ENCODE results near the gene DTX1. TPM values are rescaled to one million over a fixed set of nuclear protein-coding genes. Genes with fewer than 3 reads are reported as not detected.

DTX1 gene
- total RNA-seq, 4 donors from 2014 or later, result 1.1 to 3.4 (median 1.7) TPM

DNA sequence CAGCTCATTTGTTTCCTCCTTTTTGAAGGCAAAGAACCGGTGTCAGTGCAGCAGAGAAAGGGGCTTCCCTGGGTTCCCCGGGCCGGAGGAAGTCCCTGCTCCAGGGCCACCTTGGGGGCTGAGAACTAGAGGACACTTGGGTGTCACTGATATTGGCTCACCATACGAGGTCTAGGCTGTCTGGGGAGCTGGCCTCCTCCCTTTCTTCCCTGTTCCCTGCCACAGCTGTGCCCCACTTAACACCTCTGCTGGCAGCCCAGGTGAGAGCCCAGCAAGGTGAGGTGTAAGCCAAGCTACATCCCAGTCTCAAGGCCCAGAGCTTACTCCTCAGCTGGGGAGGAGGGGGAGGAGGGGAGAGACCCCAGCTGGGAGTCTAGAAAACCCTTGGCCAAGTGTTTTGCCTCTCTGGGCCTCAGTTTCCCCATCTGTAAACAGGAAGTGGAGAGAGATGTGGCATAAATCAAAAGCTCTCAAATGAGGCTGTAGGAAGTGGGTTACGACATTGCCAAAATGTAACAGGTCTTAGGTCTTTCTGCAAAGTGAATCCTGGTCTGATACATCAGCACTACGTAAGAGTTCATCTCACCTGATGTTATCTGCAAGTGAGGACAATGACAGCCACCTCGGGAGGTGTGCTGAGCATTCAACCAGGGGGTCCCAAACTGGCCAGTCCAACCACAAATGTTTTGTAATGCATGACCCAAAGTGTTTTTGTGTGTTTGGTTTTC lies 53.5 kb downstream of the DTX1 start:
- Histone ChIP-seq H3K4me3 (no peak overlapping the region), H3K9me3 (no peaks in the 10 kb centered on the region), H3K27ac (no peak overlapping the region), H3K4me1 (no peaks in the 10 kb centered on the region), H3K27me3 (peaks cover 12% of the 10 kb centered on the region), H3K36me3 (no peaks in the 10 kb centered on the region)
- TF ChIP-seq POLR2AphosphoS5 (IDR thresholded peaks at IDR 0.05) (no peak), EP300 (IDR thresholded peaks at IDR 0.05) (no peak), POLR2A (IDR thresholded peaks at IDR 0.05) (no peak)
- TF ChIP-seq, protein P1, sequence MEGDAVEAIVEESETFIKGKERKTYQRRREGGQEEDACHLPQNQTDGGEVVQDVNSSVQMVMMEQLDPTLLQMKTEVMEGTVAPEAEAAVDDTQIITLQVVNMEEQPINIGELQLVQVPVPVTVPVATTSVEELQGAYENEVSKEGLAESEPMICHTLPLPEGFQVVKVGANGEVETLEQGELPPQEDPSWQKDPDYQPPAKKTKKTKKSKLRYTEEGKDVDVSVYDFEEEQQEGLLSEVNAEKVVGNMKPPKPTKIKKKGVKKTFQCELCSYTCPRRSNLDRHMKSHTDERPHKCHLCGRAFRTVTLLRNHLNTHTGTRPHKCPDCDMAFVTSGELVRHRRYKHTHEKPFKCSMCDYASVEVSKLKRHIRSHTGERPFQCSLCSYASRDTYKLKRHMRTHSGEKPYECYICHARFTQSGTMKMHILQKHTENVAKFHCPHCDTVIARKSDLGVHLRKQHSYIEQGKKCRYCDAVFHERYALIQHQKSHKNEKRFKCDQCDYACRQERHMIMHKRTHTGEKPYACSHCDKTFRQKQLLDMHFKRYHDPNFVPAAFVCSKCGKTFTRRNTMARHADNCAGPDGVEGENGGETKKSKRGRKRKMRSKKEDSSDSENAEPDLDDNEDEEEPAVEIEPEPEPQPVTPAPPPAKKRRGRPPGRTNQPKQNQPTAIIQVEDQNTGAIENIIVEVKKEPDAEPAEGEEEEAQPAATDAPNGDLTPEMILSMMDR (IDR thresholded peaks at IDR 0.05), result no peak
- DNase-seq (ENCODE audit: low spot score in 2 of 2), result no peak
- WGBS, result 57% methylated on average over 6 of the region's 7 CpGs

DNA sequence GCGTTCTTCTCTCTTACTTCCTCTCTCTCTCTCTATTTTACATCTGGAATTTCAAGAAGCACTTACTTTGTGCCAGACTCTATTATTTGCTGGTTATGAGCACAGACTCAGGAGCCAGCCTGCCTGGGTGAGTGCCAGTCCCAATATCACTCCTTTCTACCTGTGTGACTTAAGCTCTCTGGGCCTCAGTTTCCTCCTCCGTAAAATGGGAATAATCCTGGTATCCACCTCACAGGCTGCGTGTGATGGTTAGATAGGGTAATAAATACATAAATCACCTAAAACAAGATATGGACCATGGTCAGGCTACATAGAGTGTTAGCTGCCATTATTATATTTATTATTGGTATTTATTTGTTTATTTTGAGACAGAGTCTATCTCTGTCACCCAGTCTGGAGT lies 54.7 kb downstream of the DTX1 start:
- Histone ChIP-seq H3K4me1 (no peaks in the 10 kb centered on the region), H3K27me3 (peaks cover 12% of the 10 kb centered on the region), H3K27ac (no peak overlapping the region), H3K4me3 (no peak overlapping the region), H3K9me3 (no peaks in the 10 kb centered on the region), H3K36me3 (no peaks in the 10 kb centered on the region)
- WGBS, result 86% methylated on average over 3 of the region's 3 CpGs
- no peak for DNase-seq (ENCODE audit: low spot score in 2 of 2)
- TF ChIP-seq EP300 (IDR thresholded peaks at IDR 0.05) (no peak), POLR2AphosphoS5 (IDR thresholded peaks at IDR 0.05) (no peak), POLR2A (IDR thresholded peaks at IDR 0.05) (no peak)
- TF ChIP-seq, protein P1 (IDR thresholded peaks at IDR 0.05), result no peak

DNA sequence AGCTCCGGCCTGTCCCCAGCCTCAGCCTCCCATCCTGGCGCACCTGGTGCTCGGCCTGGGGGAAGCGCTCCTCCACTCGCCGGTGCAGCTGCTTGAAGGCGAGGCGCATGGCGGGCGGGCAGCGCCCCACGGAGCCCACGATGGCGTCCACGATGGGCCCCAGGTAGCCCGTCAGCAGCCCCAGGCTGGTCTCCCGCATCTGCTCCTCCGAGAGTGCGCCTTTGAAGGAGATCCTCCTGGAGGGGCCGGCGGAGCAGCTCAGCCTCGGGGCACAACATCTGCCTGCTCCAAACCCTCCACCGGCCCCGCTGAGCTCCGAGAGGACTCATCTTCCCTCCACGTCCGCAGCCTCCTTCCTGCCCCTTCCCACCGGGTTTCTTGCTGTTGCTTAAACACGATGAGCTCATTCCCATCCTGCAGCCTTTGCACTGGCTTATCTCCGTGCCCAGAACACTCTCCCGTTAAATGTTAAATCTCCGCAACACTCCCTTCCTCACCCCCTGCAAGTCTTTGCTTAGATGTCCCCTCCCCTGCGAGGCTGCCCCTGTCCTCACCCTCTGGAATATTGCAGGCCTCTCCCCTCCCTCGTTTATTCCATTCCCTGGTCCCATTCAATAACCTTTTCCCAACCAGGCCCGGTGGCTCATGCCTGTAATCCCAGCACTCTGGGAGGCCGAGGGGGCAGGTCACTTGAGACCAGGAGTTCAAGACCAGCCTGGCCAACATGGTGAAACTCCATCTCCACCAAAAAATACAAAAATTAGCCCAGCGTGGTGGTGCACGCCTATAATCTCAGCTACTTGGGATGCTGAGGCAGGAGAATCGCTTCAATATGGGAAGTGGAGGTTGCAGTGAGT lies 55.7 kb downstream of the DTX1 start:
- H3K4me1 ChIP-seq, result no peaks in the 10 kb centered on the region
- H3K27me3 ChIP-seq, result peaks cover 12% of the 10 kb centered on the region
- DNase-seq (ENCODE audit: low spot score in 2 of 2), result no peak
- no peak for TF ChIP-seq EP300 (IDR thresholded peaks at IDR 0.05)
- no peak for TF ChIP-seq POLR2AphosphoS5 (IDR thresholded peaks at IDR 0.05)
- TF ChIP-seq, protein P1 (IDR thresholded peaks at IDR 0.05), result no peak
- TF ChIP-seq POLR2A (IDR thresholded peaks at IDR 0.05), result no peak
- H3K27ac ChIP-seq, result no peak overlapping the region
- WGBS, result 59% methylated on average over 39 of the region's 39 CpGs
- H3K9me3 ChIP-seq, result no peaks in the 10 kb centered on the region
- no peaks in the 10 kb centered on the region for H3K36me3 ChIP-seq
- no peak overlapping the region for H3K4me3 ChIP-seq

DNA sequence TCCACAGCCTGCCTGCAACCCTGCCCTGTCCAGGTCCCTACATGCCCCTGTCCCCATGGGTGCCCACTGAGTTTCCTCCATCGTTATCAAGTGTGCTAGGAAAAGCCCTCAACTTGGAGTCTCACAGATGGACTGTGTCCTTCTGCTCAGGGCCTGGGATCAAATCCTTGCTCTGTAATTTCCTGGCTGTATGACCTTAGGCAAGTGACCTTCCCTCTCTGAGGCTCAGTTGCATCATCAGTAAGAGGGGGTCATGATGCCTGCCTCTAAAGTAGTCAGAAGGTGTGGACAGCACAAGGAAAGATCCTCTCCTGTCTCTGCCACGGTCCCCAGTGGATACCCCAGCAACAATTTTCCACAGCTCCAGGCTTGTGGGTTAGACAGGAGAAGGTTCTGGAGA lies 56.9 kb downstream of the DTX1 start:
- Histone ChIP-seq H3K9me3 (no peaks in the 10 kb centered on the region), H3K27ac (no peak overlapping the region), H3K36me3 (no peaks in the 10 kb centered on the region), H3K27me3 (peaks cover 12% of the 10 kb centered on the region), H3K4me1 (no peaks in the 10 kb centered on the region), H3K4me3 (no peak overlapping the region)
- TF ChIP-seq EP300 (IDR thresholded peaks at IDR 0.05) (no peak), POLR2AphosphoS5 (IDR thresholded peaks at IDR 0.05) (no peak), POLR2A (IDR thresholded peaks at IDR 0.05) (no peak)
- TF ChIP-seq, protein P1 (IDR thresholded peaks at IDR 0.05), result no peak
- WGBS, result 71% methylated on average over 2 of the region's 2 CpGs
- DNase-seq (ENCODE audit: low spot score in 2 of 2), result no peak

All from suprapubic skin (tissue), 4 donors.